Natural killer cell treated with Interleukin-12 subunit alpha and Interleukin-12 subunit beta and Interleukin-15 and Interleukin-18, amount 100 ng/mL, for 72 hours (primary cell): ENCODE measurements around the gene ITGA7. TPM values are rescaled to one million over a fixed set of nuclear protein-coding genes. Genes with fewer than 3 reads are reported as not detected.
"Not testable (repeated sequence)": the region's sequence is repeated elsewhere in the genome, so short reads cannot be mapped to it uniquely, and the experiment has no call there.

ENCODE experiments used
- ATAC-seq, 2 donors: fragments of 150-1000 bp; cut with Tn5 transposase in 1 of 2; sonication (Bioruptor Pico), chemical (Tn5 transposase) in 1 of 2; 2 replicates each; pipeline ENCODE4 v1.10.0; 2021
- DNase-seq: peaks from one replicate; pipeline ENCODE4 v3.0.0; 2022; ENCODE audit warnings: low spot score
- H3K27ac Mint-ChIP-seq, 2 donors: 1 replicate in 1 of 2; 2 replicates in 1 of 2; pipeline ENCODE4 v1.8.0; 2022; ENCODE audit warnings: mixed read lengths in 2 of 2, mild to moderate bottlenecking in 1 of 2, moderate library complexity in 1 of 2
- H3K27me3 Mint-ChIP-seq, 2 donors: 1 replicate in 1 of 2; 2 replicates in 1 of 2; pipeline ENCODE4 v1.8.0; 2022; ENCODE audit warnings: mixed read lengths in 2 of 2
- H3K36me3 Mint-ChIP-seq: one replicate; pipeline ENCODE4 v1.8.0; 2022; ENCODE audit warnings: mixed read lengths
- H3K4me1 Mint-ChIP-seq, 2 donors: 1 replicate in 1 of 2; 2 replicates in 1 of 2; pipeline ENCODE4 v1.8.0; 2022; ENCODE audit warnings: low read depth in 2 of 2, mixed read lengths in 2 of 2, mild to moderate bottlenecking in 1 of 2
- H3K4me3 Mint-ChIP-seq: one replicate; pipeline ENCODE4 v1.8.0; 2022; ENCODE audit warnings: mixed read lengths
- H3K9me3 Mint-ChIP-seq: 2 replicates; pipeline ENCODE4 v1.8.0; 2022; ENCODE audit warnings: mixed read lengths
- total RNA-seq, 2 donors: library from RNA; stranded (reverse); gene quantifications; one replicate each; pipeline ENCODE4 v1.2.3, GENCODE V29; 2022

The ITGA7 gene
- total RNA-seq, 2 donors from 2014 or later = 2.1 to 4.2 TPM

- ATAC-seq (peak; percentile 41 to 53), DNase-seq (no peak)
- Mint-ChIP-seq H3K4me3 (no peak overlapping the region), H3K9me3 (no peaks in the 10 kb centered on the region), H3K27me3 (no peaks in the 10 kb centered on the region), H3K36me3 (no peaks in the 10 kb centered on the region), H3K4me1 (no peaks in the 10 kb centered on the region), H3K27ac (no peak overlapping the region)
These were observed 48.9 kb downstream of the ITGA7 start for GRCh38 chr12:55658635-55659391.

GRCh38 chr12:55658212-55658611 lies 49.5 kb downstream of the ITGA7 start:
- H3K4me3 Mint-ChIP-seq = no peak overlapping the region
- no peak overlapping the region for H3K27ac Mint-ChIP-seq
- H3K36me3 Mint-ChIP-seq = no peaks in the 10 kb centered on the region
- H3K27me3 Mint-ChIP-seq = no peaks in the 10 kb centered on the region
- DNase-seq = no peak
- no peaks in the 10 kb centered on the region for H3K9me3 Mint-ChIP-seq
- ATAC-seq = no peak
- no peaks in the 10 kb centered on the region for H3K4me1 Mint-ChIP-seq

GRCh38 chr12:55657212-55657611 lies 50.5 kb downstream of the ITGA7 start:
- Mint-ChIP-seq H3K9me3 (no peaks in the 10 kb centered on the region), H3K27ac (no peak overlapping the region), H3K27me3 (no peaks in the 10 kb centered on the region), H3K36me3 (no peaks in the 10 kb centered on the region), H3K4me1 (peaks cover 0 to 4% of the 10 kb centered on the region in 2 donors), H3K4me3 (no peak overlapping the region)
- no peak for DNase-seq
- no peak for ATAC-seq

GRCh38 chr12:55654511-55655214 lies 53.0 kb downstream of the ITGA7 start:
- H3K36me3 Mint-ChIP-seq = no peaks in the 10 kb centered on the region
- H3K27me3 Mint-ChIP-seq = no peaks in the 10 kb centered on the region
- H3K9me3 Mint-ChIP-seq = peaks cover 4% of the 10 kb centered on the region

GRCh38 chr12:55653031-55653430 lies 54.7 kb downstream of the ITGA7 start:
- no peak overlapping the region for H3K27ac Mint-ChIP-seq
- H3K36me3 Mint-ChIP-seq = no peaks in the 10 kb centered on the region
- peaks cover 4% of the 10 kb centered on the region for H3K9me3 Mint-ChIP-seq
- no peaks in the 10 kb centered on the region for H3K27me3 Mint-ChIP-seq
- ATAC-seq (no peak), DNase-seq (no peak)
- peaks cover 9 to 11% of the 10 kb centered on the region in 2 donors for H3K4me1 Mint-ChIP-seq
- H3K4me3 Mint-ChIP-seq = no peak overlapping the region

More at GRCh38 chr12:55654511-55655214, 53.0 kb downstream of the ITGA7 start:
- H3K4me3 Mint-ChIP-seq = no peak overlapping the region
- H3K27ac Mint-ChIP-seq = no peak overlapping the region
- no peak for DNase-seq
- H3K4me1 Mint-ChIP-seq = peaks cover 9 to 11% of the 10 kb centered on the region in 2 donors
- ATAC-seq = no peak

GRCh38 chr12:55652352-55652751 lies 55.4 kb downstream of the ITGA7 start:
- Mint-ChIP-seq H3K27ac (no peak overlapping the region), H3K4me1 (peaks cover 9 to 11% of the 10 kb centered on the region in 2 donors), H3K36me3 (no peaks in the 10 kb centered on the region), H3K27me3 (no peaks in the 10 kb centered on the region), H3K9me3 (peaks cover 4% of the 10 kb centered on the region), H3K4me3 (no peak overlapping the region)
- peak; percentile 73 to 74 for ATAC-seq
- DNase-seq = no peak

- peak overlapping the region in 1 of 2 donors; percentile 22 for H3K27ac Mint-ChIP-seq
These were observed 56.4 kb downstream of the ITGA7 start for GRCh38 chr12:55651299-55651683.

GRCh38 chr12:55650620-55651298 lies 56.9 kb downstream of the ITGA7 start:
- DNase-seq, H3K36me3 Mint-ChIP-seq, H3K27me3 Mint-ChIP-seq, H3K4me3 Mint-ChIP-seq, ATAC-seq, H3K9me3 Mint-ChIP-seq: not testable (repeated sequence)
- Mint-ChIP-seq H3K4me1 (peaks cover 17 to 22% of the 10 kb centered on the region in 2 donors), H3K27ac (peak overlapping the region in 1 of 2 donors; percentile 22)

More at GRCh38 chr12:55651299-55651683, 56.4 kb downstream of the ITGA7 start:
- DNase-seq (no peak), ATAC-seq (no peak)
- Mint-ChIP-seq H3K36me3 (no peaks in the 10 kb centered on the region), H3K9me3 (peaks cover 4% of the 10 kb centered on the region), H3K4me3 (no peak overlapping the region), H3K27me3 (no peaks in the 10 kb centered on the region), H3K4me1 (peaks cover 13 to 17% of the 10 kb centered on the region in 2 donors)

GRCh38 chr12:55647027-55647426 lies 60.7 kb downstream of the ITGA7 start:
- H3K27me3 Mint-ChIP-seq = peaks cover 0 to 2% of the 10 kb centered on the region in 2 donors
- DNase-seq (no peak), ATAC-seq (no peak)
- H3K27ac Mint-ChIP-seq = peak overlapping the region; percentile 60 to 67
- H3K4me3 Mint-ChIP-seq = peak overlapping the region; percentile 63
- H3K4me1 Mint-ChIP-seq = peaks cover 27 to 35% of the 10 kb centered on the region in 2 donors
- peaks cover 4% of the 10 kb centered on the region for H3K9me3 Mint-ChIP-seq
- H3K36me3 Mint-ChIP-seq = no peaks in the 10 kb centered on the region

- ATAC-seq (no peak), DNase-seq (no peak)
- peak overlapping the region in 1 of 2 donors; percentile 48 for H3K27ac Mint-ChIP-seq
These were observed 63.1 kb downstream of the ITGA7 start for GRCh38 chr12:55644591-55644990.

GRCh38 chr12:55642669-55643068 lies 65.0 kb downstream of the ITGA7 start:
- H3K9me3 Mint-ChIP-seq = no peaks in the 10 kb centered on the region
- H3K27ac Mint-ChIP-seq = peak overlapping the region; percentile 19 to 31
- H3K27me3 Mint-ChIP-seq = peaks cover 9 to 11% of the 10 kb centered on the region in 2 donors
- DNase-seq (no peak), ATAC-seq (no peak)
- peak overlapping the region; percentile 43 for H3K4me3 Mint-ChIP-seq
- peaks cover 24 to 30% of the 10 kb centered on the region in 2 donors for H3K4me1 Mint-ChIP-seq
- H3K36me3 Mint-ChIP-seq = no peaks in the 10 kb centered on the region

More at GRCh38 chr12:55644591-55644990, 63.1 kb downstream of the ITGA7 start:
- peaks cover 24 to 30% of the 10 kb centered on the region in 2 donors for H3K4me1 Mint-ChIP-seq
- no peaks in the 10 kb centered on the region for H3K36me3 Mint-ChIP-seq
- peaks cover 4 to 6% of the 10 kb centered on the region in 2 donors for H3K27me3 Mint-ChIP-seq
- no peaks in the 10 kb centered on the region for H3K9me3 Mint-ChIP-seq
- no peak overlapping the region for H3K4me3 Mint-ChIP-seq

- H3K27ac Mint-ChIP-seq = peak overlapping the region; percentile 19 to 31
- H3K36me3 Mint-ChIP-seq = no peaks in the 10 kb centered on the region
- ATAC-seq = no peak
- H3K27me3 Mint-ChIP-seq = peaks cover 13 to 15% of the 10 kb centered on the region in 2 donors
- peak overlapping the region; percentile 43 for H3K4me3 Mint-ChIP-seq
- peaks cover 27 to 30% of the 10 kb centered on the region in 2 donors for H3K4me1 Mint-ChIP-seq
- no peak for DNase-seq
- no peaks in the 10 kb centered on the region for H3K9me3 Mint-ChIP-seq
These were observed 65.4 kb downstream of the ITGA7 start for GRCh38 chr12:55642267-55642666.

- ATAC-seq = no peak
- H3K36me3 Mint-ChIP-seq = no peaks in the 10 kb centered on the region
- no peak for DNase-seq
- H3K4me1 Mint-ChIP-seq = peaks cover 25 to 28% of the 10 kb centered on the region in 2 donors
- no peaks in the 10 kb centered on the region for H3K9me3 Mint-ChIP-seq
- peaks cover 17 to 20% of the 10 kb centered on the region in 2 donors for H3K27me3 Mint-ChIP-seq
- H3K4me3 Mint-ChIP-seq = no peak overlapping the region
- no peak overlapping the region for H3K27ac Mint-ChIP-seq
These were observed 66.1 kb downstream of the ITGA7 start for GRCh38 chr12:55641595-55641994.
